Smooth muscle cell (in vitro differentiated cells): ENCODE measurements around the gene SERINC5. TPM values are rescaled to one million over a fixed set of nuclear protein-coding genes. Genes with fewer than 3 reads are reported as not detected.

Experiments used
- DNase-seq: peaks from one replicate; lab custom pipeline; 2025; ENCODE audit not compliant: unreplicated experiment; lab: John Stamatoyannopoulos, UW
- H2AFZ ChIP-seq: fragments of 200-600 bp; sonication (generic); 2 replicates; pipeline ENCODE4 v1.6.0; 2016; ENCODE audit warnings: antibody characterized with exemption, low read depth, mild to moderate bottlenecking
- H3F3A ChIP-seq: fragments of 200-600 bp; sonication (generic); 2 replicates; pipeline ENCODE4 v1.6.0; 2017; ENCODE audit warnings: antibody characterized with exemption, low read depth
- H3K27ac ChIP-seq: fragments of 200-600 bp; sonication (generic); 2 replicates; pipeline ENCODE4 v1.5.1; 2016; ENCODE audit warnings: low read depth, mild to moderate bottlenecking
- H3K27me3 ChIP-seq: fragments of 200-600 bp; sonication (generic); 2 replicates; pipeline ENCODE4 v1.6.1; 2016; ENCODE audit warnings: low read depth, mild to moderate bottlenecking
- H3K36me3 ChIP-seq: fragments of 200-600 bp; sonication (generic); 2 replicates; pipeline ENCODE4 v1.5.1; 2016; ENCODE audit warnings: low read depth
- H3K4me1 ChIP-seq: fragments of 200-600 bp; sonication (generic); 2 replicates; pipeline ENCODE4 v1.5.1; 2016; ENCODE audit warnings: low read depth
- H3K4me2 ChIP-seq: fragments of 200-600 bp; sonication (generic); 2 replicates; pipeline ENCODE4 v1.6.0; 2016; ENCODE audit warnings: mild to moderate bottlenecking
- H3K4me3 ChIP-seq: fragments of 200-600 bp; sonication (generic); 2 replicates; pipeline ENCODE4 v1.5.1; 2016; ENCODE audit warnings: mild to moderate bottlenecking
- H3K79me2 ChIP-seq: fragments of 200-600 bp; sonication (generic); 2 replicates; pipeline ENCODE4 v1.6.0; 2016; ENCODE audit warnings: low read depth, mild to moderate bottlenecking
- H3K9ac ChIP-seq: fragments of 200-600 bp; sonication (generic); 2 replicates; pipeline ENCODE4 v1.6.0; 2016; ENCODE audit warnings: low read depth
- H3K9me3 ChIP-seq: fragments of 200-600 bp; sonication (generic); replicated peaks from 2 replicates; pipeline ENCODE4 v1.5.1; 2016; ENCODE audit warnings: low read depth
- H4K20me1 ChIP-seq: fragments of 200-600 bp; sonication (generic); 2 replicates; pipeline ENCODE4 v1.6.0; 2016; ENCODE audit warnings: low read depth
- CTCF ChIP-seq: fragments of 200-600 bp; sonication (generic); IDR thresholded peaks from 2 replicates; pipeline ENCODE4 v1.5.1; 2017; ENCODE audit warnings: borderline replicate concordance, mild to moderate bottlenecking, antibody characterized with exemption; ENCODE audit not compliant: insufficient read depth, poor library complexity, severe bottlenecking
- WGBS: methylation state at CpG from one replicate; pipeline ENCODE4 v1.1.7; 2016; ENCODE audit warnings: low lambda C conversion rate; 5-methylcytosine and 5-hydroxymethylcytosine counted together
- polyA plus RNA-seq: library from polyadenylated mRNA; unstranded; fragments of >200 nt; fragmentation: Nextera tagmentation; extraction: Ambion mirVana; gene quantifications from 2 replicates; pipeline ENCODE4 v1.2.1, GENCODE V29; 2016
- total RNA-seq: library from RNA; depleted of rRNA; stranded (reverse); fragments of >200 nt; gene quantifications from 2 replicates; pipeline ENCODE4 v1.2.3, GENCODE V29; 2014

Gene SERINC5
- total and polyA plus RNA-seq, 2 experiments from 2014 or later: 4.5 to 37.0 TPM

- no peak overlapping the region for H3K9ac ChIP-seq
- H3K79me2 ChIP-seq: peaks cover 86% of the 10 kb centered on the region
- no peak for TF ChIP-seq CTCF
- no peaks in the 10 kb centered on the region for H3F3A ChIP-seq
- H3K27me3 ChIP-seq: no peaks in the 10 kb centered on the region
- H3K27ac ChIP-seq: peak overlapping the region; percentile 44
- no peaks in the 10 kb centered on the region for H3K36me3 ChIP-seq
- H2AFZ ChIP-seq: no peak overlapping the region
- peaks cover 9% of the 10 kb centered on the region for H3K4me1 ChIP-seq
- peaks cover 27% of the 10 kb centered on the region for H4K20me1 ChIP-seq
- DNase-seq: no peak
- WGBS: 87% methylated on average over 5 of the region's 5 CpGs
- no peak overlapping the region for H3K4me2 ChIP-seq
- no peak overlapping the region for H3K4me3 ChIP-seq
- no peaks in the 10 kb centered on the region for H3K9me3 ChIP-seq
Measured at GRCh38 chr5:80220245-80220897, 35.5 kb downstream of the SERINC5 start.

- 87% methylated on average over 4 of the region's 4 CpGs for WGBS
- no peaks in the 10 kb centered on the region for H3F3A ChIP-seq
- no peaks in the 10 kb centered on the region for H3K36me3 ChIP-seq
- no peak overlapping the region for H2AFZ ChIP-seq
- no peak overlapping the region for H3K4me2 ChIP-seq
- H3K4me3 ChIP-seq: no peak overlapping the region
- DNase-seq: no peak
- H3K79me2 ChIP-seq: peaks cover 88% of the 10 kb centered on the region
- no peak overlapping the region for H3K9ac ChIP-seq
- H3K9me3 ChIP-seq: no peaks in the 10 kb centered on the region
- H3K27ac ChIP-seq: peak overlapping the region; percentile 38
- H4K20me1 ChIP-seq: peaks cover 22% of the 10 kb centered on the region
- TF ChIP-seq CTCF: no peak
- no peaks in the 10 kb centered on the region for H3K27me3 ChIP-seq
- H3K4me1 ChIP-seq: peaks cover 9% of the 10 kb centered on the region
Measured at GRCh38 chr5:80219391-80219790, 36.5 kb downstream of the SERINC5 start.

DNA sequence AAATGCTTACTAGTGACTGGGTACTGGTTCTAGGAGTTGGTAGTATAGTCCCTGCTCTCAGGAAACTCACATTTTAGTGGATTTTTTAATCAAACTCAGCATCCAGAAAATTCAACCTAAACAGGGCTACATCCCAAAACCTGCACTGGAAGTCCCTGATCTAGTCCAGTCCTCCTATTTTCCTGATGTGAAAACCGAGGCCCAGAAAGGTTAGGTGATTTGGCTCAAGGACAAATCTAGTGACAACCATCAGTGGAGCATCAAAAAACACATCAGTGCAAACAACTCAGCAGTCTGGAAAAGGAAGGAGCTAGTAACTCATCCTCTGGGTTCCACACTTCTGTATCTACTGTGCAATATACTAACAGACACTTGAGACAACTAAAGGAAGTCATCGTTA is 38.2 kb downstream of the SERINC5 start:
- Histone ChIP-seq H3K27ac (no peak overlapping the region), H3K79me2 (peaks cover 86% of the 10 kb centered on the region), H3K4me3 (no peak overlapping the region), H3K36me3 (no peaks in the 10 kb centered on the region), H2AFZ (no peak overlapping the region), H3K4me1 (peaks cover 15% of the 10 kb centered on the region), H4K20me1 (peaks cover 27% of the 10 kb centered on the region), H3K27me3 (no peaks in the 10 kb centered on the region), H3F3A (no peaks in the 10 kb centered on the region), H3K4me2 (no peak overlapping the region), H3K9me3 (no peaks in the 10 kb centered on the region), H3K9ac (no peak overlapping the region)
- TF ChIP-seq CTCF: no peak
- 58% methylated on average over 2 of the region's 2 CpGs for WGBS
- DNase-seq: no peak
